ENCODE measurements around the gene RASGRP4.

Gene RASGRP4

DNA sequence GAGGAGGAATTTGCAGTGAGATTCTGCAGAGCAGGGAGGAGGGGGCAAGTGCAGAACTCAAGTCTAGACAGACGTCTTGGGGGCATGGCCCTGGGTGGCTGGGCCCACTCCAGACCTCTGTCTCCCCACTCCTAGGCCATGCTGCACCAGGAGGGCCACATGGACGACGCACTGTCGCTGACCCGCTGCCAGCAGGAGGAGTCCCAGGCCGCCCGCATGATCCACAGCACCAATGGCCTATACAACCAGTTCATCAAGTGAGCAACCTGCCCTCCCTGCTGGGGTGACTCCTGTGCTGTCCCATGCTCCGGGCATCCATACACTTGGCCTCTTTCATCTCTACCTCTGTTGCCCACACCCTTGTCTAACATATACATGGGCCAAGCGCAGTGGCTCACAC lies 25.6 kb upstream of the RASGRP4 start:
- Histone ChIP-seq H3K9me3 (ENCODE audit: control insufficient read depth, insufficient read depth, low read depth, low read length) (no peaks in the 10 kb centered on the region), H3K4me3 (ENCODE audit: low read depth, low read length) (no peak overlapping the region), H3K4me1 (ENCODE audit: control insufficient read depth, insufficient read depth, low read length) (no peaks in the 10 kb centered on the region), H3K27ac (ENCODE audit: extremely low read depth, low read depth, low read length) (no peak overlapping the region), H3K36me3 (ENCODE audit: control insufficient read depth in 2 of 2, insufficient read depth in 1 of 2, low read length in 2 of 2) (no peaks in the 10 kb centered on the region)
- POLR2A ChIA-PET: no interaction called here
- TF ChIP-seq, protein P1, sequence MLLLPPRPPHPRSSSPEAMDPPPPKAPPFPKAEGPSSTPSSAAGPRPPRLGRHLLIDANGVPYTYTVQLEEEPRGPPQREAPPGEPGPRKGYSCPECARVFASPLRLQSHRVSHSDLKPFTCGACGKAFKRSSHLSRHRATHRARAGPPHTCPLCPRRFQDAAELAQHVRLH (tag by site-specific recombination; IDR thresholded peaks at IDR 0.05): no peak
- TF ChIP-seq ZNF785 (tag by site-specific recombination; IDR thresholded peaks at IDR 0.05) (no peak), SP2 (tag by site-specific recombination; IDR thresholded peaks at IDR 0.05) (no peak), ZNF341 (tag by site-specific recombination; IDR thresholded peaks at IDR 0.05; ENCODE audit: low read depth) (no peak), ZNF19 (tag by site-specific recombination; IDR thresholded peaks at IDR 0.05; ENCODE audit: low read depth) (no peak), ZNF112 (tag by site-specific recombination; IDR thresholded peaks at IDR 0.05) (no peak), ZNF501 (tag by site-specific recombination; IDR thresholded peaks at IDR 0.05) (no peak)
- TF ChIP-seq, protein P2, sequence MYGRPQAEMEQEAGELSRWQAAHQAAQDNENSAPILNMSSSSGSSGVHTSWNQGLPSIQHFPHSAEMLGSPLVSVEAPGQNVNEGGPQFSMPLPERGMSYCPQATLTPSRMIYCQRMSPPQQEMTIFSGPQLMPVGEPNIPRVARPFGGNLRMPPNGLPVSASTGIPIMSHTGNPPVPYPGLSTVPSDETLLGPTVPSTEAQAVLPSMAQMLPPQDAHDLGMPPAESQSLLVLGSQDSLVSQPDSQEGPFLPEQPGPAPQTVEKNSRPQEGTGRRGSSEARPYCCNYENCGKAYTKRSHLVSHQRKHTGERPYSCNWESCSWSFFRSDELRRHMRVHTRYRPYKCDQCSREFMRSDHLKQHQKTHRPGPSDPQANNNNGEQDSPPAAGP (tag by site-specific recombination; IDR thresholded peaks at IDR 0.05): no peak
- TF ChIP-seq, protein P3, sequence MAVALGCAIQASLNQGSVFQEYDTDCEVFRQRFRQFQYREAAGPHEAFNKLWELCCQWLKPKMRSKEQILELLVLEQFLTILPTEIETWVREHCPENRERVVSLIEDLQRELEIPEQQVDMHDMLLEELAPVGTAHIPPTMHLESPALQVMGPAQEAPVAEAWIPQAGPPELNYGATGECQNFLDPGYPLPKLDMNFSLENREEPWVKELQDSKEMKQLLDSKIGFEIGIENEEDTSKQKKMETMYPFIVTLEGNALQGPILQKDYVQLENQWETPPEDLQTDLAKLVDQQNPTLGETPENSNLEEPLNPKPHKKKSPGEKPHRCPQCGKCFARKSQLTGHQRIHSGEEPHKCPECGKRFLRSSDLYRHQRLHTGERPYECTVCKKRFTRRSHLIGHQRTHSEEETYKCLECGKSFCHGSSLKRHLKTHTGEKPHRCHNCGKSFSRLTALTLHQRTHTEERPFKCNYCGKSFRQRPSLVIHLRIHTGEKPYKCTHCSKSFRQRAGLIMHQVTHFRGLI (tag by site-specific recombination; IDR thresholded peaks at IDR 0.05): no peak
- CTCF ChIA-PET: interaction anchor here (0.6 to 0.7 kb wide), 2 partner anchors 34 to 483 kb away, joined by 3 read pairs; no protein-coding TSS in a partner anchor

DNA sequence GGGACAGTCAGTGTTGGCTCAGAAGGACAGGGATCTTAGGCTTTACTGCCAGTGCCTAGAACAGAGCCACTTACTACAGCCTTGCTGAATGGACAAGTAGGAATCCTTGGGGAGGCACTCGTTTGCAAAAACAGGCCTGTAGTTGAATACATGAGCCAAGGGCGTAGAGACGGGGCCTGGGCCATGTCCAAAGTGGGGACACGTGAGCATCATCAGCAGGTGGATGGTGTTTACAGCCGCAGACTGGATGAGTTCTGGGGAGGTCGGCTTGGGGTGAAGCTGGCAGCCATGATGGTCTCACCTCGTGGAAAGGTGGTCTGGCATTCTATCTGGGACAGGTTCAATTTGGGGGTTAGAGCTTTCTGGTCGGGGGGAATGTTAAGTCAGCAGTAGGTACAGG lies 25.0 kb upstream of the RASGRP4 start:
- H3K4me1 ChIP-seq (ENCODE audit: control insufficient read depth, insufficient read depth, low read length): no peaks in the 10 kb centered on the region
- CTCF ChIA-PET: interaction anchor here (0.5 kb wide), 1 partner anchor 1100 kb away, joined by 3 read pairs; no protein-coding TSS in a partner anchor
- no peaks in the 10 kb centered on the region for H3K36me3 ChIP-seq (ENCODE audit: control insufficient read depth in 2 of 2, insufficient read depth in 1 of 2, low read length in 2 of 2)
- no peak for TF ChIP-seq ZNF707 (tag by site-specific recombination; IDR thresholded peaks at IDR 0.05)
- POLR2A ChIA-PET: no interaction called here
- no peak overlapping the region for H3K27ac ChIP-seq (ENCODE audit: extremely low read depth, low read depth, low read length)
- H3K9me3 ChIP-seq (ENCODE audit: control insufficient read depth, insufficient read depth, low read depth, low read length): no peaks in the 10 kb centered on the region
- H3K4me3 ChIP-seq (ENCODE audit: low read depth, low read length): no peak overlapping the region

DNA sequence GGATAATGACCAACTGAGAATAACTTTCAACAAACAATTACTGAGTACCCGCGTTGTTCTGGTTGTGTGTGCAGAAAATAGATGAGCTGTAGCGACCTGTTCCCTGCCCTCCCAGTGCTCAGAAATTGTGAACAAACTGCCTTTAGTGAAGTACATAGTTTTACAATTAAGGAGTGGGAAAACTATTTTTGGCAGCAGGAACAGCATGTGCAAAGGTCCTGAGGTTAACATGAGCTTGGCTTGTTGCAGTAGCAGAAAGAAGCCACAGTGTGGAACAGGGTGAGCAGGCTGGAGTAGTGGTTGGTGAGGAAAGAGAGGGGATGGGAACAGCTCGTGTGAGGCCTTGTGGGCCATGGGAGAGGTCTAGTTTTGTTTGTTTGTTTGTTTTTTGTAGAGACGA lies 23.5 kb upstream of the RASGRP4 start:
- Histone ChIP-seq H3K27ac (ENCODE audit: extremely low read depth, low read depth, low read length) (no peak overlapping the region), H3K36me3 (ENCODE audit: control insufficient read depth in 2 of 2, insufficient read depth in 1 of 2, low read length in 2 of 2) (no peaks in the 10 kb centered on the region), H3K4me3 (ENCODE audit: low read depth, low read length) (no peak overlapping the region), H3K9me3 (ENCODE audit: control insufficient read depth, insufficient read depth, low read depth, low read length) (no peaks in the 10 kb centered on the region), H3K4me1 (ENCODE audit: control insufficient read depth, insufficient read depth, low read length) (no peaks in the 10 kb centered on the region)
- ChIA-PET CTCF (no interaction called here), POLR2A (no interaction called here)
- no peak for TF ChIP-seq ZNF10 (tag by site-specific recombination; IDR thresholded peaks at IDR 0.05)
- TF ChIP-seq, protein P4, sequence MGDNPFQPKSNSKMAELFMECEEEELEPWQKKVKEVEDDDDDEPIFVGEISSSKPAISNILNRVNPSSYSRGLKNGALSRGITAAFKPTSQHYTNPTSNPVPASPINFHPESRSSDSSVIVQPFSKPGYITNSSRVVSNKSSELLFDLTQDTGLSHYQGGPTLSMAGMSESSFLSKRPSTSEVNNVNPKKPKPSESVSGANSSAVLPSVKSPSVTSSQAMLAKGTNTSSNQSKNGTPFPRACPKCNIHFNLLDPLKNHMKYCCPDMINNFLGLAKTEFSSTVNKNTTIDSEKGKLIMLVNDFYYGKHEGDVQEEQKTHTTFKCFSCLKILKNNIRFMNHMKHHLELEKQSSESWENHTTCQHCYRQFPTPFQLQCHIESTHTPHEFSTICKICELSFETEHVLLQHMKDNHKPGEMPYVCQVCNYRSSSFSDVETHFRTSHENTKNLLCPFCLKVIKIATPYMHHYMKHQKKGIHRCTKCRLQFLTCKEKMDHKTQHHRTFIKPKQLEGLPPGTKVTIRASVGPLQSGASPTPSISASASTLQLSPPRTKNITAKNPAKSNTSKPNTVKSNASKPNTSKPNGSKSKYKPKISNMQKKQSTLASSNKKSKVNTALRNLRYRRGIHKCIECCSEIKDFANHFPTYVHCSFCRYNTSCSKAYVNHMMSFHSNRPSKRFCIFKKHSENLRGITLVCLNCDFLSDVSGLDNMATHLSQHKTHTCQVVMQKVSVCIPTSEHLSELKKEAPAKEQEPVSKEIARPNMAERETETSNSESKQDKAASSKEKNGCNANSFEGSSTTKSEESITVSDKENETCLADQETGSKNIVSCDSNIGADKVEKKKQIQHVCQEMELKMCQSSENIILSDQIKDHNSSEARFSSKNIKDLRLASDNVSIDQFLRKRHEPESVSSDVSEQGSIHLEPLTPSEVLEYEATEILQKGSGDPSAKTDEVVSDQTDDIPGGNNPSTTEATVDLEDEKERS (tag by site-specific recombination; IDR thresholded peaks at IDR 0.05): peak; percentile 98; the same call in 1 of the 2 replicates
- TF ChIP-seq, protein P5, sequence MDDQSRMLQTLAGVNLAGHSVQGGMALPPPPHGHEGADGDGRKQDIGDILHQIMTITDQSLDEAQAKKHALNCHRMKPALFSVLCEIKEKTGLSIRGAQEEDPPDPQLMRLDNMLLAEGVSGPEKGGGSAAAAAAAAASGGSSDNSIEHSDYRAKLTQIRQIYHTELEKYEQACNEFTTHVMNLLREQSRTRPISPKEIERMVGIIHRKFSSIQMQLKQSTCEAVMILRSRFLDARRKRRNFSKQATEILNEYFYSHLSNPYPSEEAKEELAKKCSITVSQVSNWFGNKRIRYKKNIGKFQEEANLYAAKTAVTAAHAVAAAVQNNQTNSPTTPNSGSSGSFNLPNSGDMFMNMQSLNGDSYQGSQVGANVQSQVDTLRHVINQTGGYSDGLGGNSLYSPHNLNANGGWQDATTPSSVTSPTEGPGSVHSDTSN (CRISPR knock-in tag; IDR thresholded peaks at IDR 0.05): no peak
- TF ChIP-seq ZNF623 (tag by site-specific recombination; IDR thresholded peaks at IDR 0.05): peak; percentile 100
- TF ChIP-seq, protein P6, sequence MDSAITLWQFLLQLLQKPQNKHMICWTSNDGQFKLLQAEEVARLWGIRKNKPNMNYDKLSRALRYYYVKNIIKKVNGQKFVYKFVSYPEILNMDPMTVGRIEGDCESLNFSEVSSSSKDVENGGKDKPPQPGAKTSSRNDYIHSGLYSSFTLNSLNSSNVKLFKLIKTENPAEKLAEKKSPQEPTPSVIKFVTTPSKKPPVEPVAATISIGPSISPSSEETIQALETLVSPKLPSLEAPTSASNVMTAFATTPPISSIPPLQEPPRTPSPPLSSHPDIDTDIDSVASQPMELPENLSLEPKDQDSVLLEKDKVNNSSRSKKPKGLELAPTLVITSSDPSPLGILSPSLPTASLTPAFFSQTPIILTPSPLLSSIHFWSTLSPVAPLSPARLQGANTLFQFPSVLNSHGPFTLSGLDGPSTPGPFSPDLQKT (IDR thresholded peaks at IDR 0.05; ENCODE audit: borderline replicate concordance, low read depth, low read length): no peak
- no peak for TF ChIP-seq SCRT1 (tag by site-specific recombination; IDR thresholded peaks at IDR 0.05; ENCODE audit: borderline replicate concordance)
- TF ChIP-seq GLIS2 (tag by site-specific recombination; IDR thresholded peaks at IDR 0.05): no peak
- 0 out of 2 replicates have a peak, but pooled peaks have one; percentile 23 for TF ChIP-seq KLF8 (tag by site-specific recombination; IDR thresholded peaks at IDR 0.05)
- TF ChIP-seq, protein P7, sequence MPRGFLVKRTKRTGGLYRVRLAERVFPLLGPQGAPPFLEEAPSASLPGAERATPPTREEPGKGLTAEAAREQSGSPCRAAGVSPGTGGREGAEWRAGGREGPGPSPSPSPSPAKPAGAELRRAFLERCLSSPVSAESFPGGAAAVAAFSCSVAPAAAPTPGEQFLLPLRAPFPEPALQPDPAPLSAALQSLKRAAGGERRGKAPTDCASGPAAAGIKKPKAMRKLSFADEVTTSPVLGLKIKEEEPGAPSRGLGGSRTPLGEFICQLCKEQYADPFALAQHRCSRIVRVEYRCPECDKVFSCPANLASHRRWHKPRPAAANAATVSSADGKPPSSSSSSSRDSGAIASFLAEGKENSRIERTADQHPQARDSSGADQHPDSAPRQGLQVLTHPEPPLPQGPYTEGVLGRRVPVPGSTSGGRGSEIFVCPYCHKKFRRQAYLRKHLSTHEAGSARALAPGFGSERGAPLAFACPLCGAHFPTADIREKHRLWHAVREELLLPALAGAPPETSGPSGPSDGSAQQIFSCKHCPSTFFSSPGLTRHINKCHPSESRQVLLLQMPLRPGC (tag by site-specific recombination; IDR thresholded peaks at IDR 0.05): no peak
- TF ChIP-seq ZNF23 (tag by site-specific recombination; IDR thresholded peaks at IDR 0.05; ENCODE audit: borderline replicate concordance): no peak
- no peak for TF ChIP-seq ZNF776 (tag by site-specific recombination; IDR thresholded peaks at IDR 0.05; ENCODE audit: borderline replicate concordance)
- no peak for TF ChIP-seq ZNF677 (tag by site-specific recombination; IDR thresholded peaks at IDR 0.05)
